ENCODE results near the gene LGR5. TPM values are rescaled to one million over a fixed set of nuclear protein-coding genes. Genes with fewer than 3 reads are reported as not detected.

The LGR5 gene
- total RNA-seq, 4 donors from 2014 or later, result 0.19 to 2.4 TPM; not detected in 2

GRCh38 chr12:71456316-71456715 is 16.7 kb downstream of the LGR5 start:
- TF ChIP-seq CTCF (IDR thresholded peaks at IDR 0.05), result no peak
- DNase-seq (ENCODE audit: low spot score) (no peak), ATAC-seq (ENCODE audit: low FRiP score) (no peak)

GRCh38 chr12:71456990-71457389 is 17.4 kb downstream of the LGR5 start:
- no peak for DNase-seq (ENCODE audit: low spot score)
- TF ChIP-seq CTCF (IDR thresholded peaks at IDR 0.05), result no peak
- ATAC-seq (ENCODE audit: low FRiP score), result no peak

- ATAC-seq (ENCODE audit: low FRiP score) (no peak), DNase-seq (ENCODE audit: low spot score) (no peak)
- no peak for TF ChIP-seq CTCF (IDR thresholded peaks at IDR 0.05)
These were observed 20.7 kb downstream of the LGR5 start for GRCh38 chr12:71460318-71460717.

- TF ChIP-seq CTCF (IDR thresholded peaks at IDR 0.05), result no peak
- ATAC-seq (ENCODE audit: low FRiP score), result no peak
These were observed 21.4 kb downstream of the LGR5 start for GRCh38 chr12:71460850-71461609.

GRCh38 chr12:71461787-71462328 is 22.3 kb downstream of the LGR5 start:
- ATAC-seq (ENCODE audit: low FRiP score) (no peak), DNase-seq (ENCODE audit: low spot score) (no peak)
- TF ChIP-seq CTCF (IDR thresholded peaks at IDR 0.05), result no peak

More at GRCh38 chr12:71460850-71461609, 21.4 kb downstream of the LGR5 start:
- no peak for DNase-seq (ENCODE audit: low spot score)

GRCh38 chr12:71465796-71466195 is 26.2 kb downstream of the LGR5 start:
- TF ChIP-seq CTCF (IDR thresholded peaks at IDR 0.05), result no peak
- DNase-seq (ENCODE audit: low spot score), result no peak
- ATAC-seq (ENCODE audit: low FRiP score), result no peak

GRCh38 chr12:71469258-71469750 is 29.7 kb downstream of the LGR5 start:
- no peak for TF ChIP-seq CTCF (IDR thresholded peaks at IDR 0.05)
- ATAC-seq (ENCODE audit: low FRiP score), result peak; percentile 57
- DNase-seq (ENCODE audit: low spot score), result no peak

All from omental fat pad (tissue), 4 donors.